Ramos (cell line): ENCODE results near the gene UGT1A3.

Experiments used
- in situ Hi-C: fragments of 300-500 bp; cut with MboI; formaldehyde crosslinking; loops from one replicate; pipeline ENCODE4 v1.14.3; 2022; ENCODE audit warnings: low sequenced_read_pairs; ENCODE audit not compliant: unreplicated experiment

UGT1A3 gene

DNA sequence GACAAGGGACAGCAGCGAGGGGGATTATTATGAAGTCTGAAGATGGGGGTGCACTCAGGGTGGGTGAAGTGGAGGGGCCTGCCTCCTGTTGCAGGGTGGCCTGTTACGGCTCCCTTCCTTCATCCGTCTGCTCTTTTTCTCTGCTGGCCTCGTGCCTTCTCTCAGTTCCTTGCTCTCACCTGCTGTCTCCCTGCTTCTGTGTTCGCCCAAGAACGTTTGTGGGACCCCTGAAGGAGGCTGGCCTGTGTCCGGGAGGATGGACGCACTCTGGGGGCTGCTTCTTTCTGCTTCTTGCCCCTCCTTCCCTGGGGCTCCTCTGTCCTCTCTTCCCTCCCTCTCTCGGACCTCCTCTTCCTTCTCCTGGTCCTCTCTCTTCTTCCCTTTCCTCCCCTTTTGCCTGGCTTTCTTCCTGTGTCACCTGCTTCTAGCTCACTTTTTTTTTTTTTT, 63.1 kb downstream of the UGT1A3 start:
- in situ Hi-C loops = no loop called here

DNA sequence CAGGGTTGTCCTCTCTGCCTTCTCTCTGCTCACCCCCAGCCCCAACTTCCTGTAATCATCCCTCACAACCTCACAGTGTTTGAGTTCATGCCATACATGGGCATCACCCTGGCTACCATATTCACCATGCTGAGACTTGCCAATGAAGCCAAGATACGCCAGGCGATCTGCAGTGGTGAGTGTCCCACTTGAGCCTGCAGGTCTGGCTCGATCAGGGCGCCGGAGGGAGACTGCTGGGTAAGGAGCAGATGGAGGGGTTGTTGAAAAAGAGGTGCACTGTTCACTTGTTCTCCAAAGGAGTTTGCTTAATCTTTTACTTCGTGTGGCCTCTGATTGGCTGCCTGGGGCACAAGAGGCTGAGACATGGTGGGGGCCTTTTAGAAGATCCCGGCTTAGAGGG, 63.9 kb downstream of the UGT1A3 start:
- in situ Hi-C loops = no loop called here

DNA sequence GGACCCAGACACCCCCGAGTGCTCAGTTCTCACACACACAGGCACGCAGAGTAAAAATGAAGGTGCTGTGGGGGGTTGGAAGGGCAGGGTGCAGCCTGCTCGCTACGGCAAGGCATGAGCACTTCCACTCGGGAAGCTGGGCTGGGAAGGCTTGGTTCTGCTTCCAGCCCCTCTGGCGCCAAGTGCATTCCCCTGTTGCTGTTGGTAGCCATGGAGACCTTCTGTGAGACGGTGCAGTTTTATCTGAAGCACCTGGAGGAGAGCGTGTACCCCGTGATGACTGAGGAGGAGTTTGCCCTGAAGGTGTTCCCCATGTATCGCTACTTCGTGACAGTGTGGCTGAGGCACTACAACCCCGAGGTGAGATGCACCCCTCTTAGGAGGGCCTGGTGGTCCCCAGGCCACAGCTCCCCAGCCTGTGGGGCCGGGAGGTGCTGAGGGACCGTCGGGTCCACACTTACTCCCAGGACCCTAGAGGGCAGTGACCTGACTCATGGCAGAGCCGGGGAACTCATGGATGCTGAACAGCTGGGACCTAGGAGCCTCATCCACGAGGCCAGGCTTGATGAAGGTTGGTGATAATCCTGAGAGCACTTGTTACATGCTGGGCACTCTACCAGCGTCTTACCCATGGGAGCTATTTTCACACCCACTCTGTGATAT, 64.8 kb downstream of the UGT1A3 start:
- in situ Hi-C loops = no loop called here

DNA sequence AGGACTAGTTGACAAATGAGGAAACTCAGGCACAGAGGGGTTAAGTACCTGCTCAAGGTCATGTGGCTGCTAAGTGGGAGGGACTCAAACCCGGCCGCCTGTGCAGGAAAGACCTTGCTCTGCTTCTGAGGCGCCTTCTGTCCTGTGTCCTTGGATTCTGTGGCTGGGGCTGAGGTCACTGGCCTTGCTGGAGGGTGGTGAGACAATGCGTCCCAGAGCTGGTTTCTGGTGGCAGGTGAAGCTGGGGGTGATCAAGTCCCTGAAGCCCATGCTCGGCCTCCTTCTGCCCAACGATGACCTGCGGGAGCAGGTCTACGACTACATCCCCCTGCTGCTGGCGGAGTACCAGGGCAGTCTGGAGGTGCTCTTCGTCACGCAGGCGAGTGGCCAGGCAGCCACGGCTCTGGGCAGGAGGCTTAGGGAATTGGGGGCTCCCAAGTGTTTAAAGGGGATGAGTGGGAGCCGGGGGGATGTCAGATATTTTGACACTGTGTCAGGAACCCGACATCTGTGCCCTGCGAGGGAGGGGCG, 65.4 kb downstream of the UGT1A3 start:
- in situ Hi-C loops = no loop called here

DNA sequence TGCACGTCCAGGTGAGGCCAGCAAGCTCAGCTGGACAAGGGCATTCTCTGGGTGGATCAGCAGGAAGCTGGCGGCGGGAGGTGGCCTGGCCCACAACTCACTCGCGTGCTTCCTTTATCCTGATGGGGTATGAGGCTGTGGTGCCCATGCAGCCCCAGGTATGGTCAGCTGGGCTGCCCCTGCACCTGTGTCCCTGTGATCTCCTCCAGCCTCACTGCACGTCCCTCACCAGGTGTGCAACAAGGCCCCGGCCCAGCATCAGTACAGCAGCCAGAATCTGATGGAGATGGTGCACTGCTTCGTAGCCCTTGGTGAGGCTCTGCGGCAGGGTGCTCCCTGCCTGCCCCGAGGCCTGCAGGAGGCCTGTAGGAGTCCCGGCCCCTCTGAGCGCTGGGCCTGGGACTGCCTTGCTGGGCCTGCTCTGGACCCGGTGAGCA, 66.9 kb downstream of the UGT1A3 start:
- in situ Hi-C loops = no loop called here

DNA sequence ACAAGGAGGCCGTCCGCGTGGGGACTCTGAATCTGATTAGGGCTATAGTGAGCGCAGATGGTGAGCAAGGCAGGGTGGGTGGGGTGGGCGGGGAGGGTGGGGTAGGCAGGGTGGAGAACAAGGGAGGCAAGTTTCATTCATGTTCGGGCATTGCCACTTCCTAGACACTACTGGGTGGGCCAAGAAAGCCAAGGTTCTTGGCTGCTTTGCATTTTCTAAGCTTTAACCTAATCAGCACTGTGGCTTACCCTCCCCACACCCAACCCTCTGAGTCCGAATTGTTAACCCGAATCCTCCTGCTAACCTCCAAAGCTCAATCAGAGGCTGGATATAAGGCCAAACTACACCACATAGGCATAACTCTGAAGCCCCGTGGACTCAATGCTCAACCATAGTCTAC, 67.4 kb downstream of the UGT1A3 start:
- in situ Hi-C loops = no loop called here

DNA sequence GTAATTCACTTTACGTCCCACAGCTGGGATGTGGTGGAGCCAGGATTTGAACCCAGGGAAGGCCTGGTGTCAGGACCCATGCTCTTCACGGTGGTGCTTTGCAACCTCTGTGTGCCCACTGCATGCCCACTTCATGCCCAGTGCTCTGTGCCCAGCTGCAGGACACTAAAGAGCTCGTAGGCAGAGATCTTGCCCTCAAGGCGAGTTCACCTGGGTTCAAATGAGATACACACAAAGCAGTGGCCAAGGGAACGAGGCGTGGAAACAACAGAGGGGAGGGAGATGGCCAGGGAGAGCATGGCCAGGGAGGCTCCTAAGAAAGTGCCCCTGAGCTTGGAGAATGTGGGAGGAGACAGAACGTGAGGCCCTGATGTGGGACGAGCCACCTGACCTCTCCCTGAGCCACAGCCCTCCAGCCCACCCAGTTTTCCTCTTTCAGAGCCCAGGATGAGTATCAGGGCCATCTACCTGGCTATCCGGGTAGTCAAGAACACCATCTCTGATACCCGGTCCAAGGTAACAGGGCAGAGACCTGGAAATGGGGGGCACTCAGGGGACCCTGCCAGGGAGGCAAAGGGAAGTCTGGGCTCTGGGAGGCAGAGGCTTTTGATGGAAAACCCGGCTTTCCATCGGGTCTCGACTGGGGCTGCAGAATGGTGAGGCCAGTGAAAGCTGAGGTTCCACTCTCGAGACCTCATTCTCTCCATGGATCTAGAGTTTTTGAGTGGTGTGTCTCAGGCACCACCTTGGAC, 69.7 kb downstream of the UGT1A3 start:
- in situ Hi-C loops = no loop called here

DNA sequence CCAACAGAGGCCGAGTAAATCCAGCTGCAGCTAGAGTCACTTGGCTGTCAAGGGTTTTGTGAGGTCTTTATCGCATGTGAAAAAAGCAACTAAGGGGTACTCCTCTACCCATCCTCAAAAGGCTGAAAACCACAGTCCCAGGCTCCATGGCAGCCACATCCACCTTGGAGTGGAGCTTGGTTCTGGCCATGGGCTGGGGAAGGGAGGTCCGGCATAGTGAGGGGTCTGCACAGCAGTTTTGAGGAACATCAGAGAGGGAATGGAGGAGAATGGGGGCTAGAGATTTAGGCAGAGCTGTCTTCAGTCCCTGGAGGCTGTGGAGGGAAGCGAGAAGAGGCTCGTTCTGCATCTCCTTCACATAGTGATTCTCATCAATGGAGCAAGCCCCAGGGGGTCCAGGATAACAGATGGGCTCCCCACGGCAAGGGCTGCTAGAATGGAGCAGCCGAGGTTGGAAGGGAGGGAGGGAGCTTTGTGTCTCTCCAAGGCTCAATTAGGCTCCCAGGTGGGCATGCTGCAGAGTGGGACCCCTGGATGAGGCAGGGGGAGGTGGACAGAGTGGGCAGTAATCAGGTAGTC, 70.3 kb downstream of the UGT1A3 start:
- in situ Hi-C loops = no loop called here

DNA sequence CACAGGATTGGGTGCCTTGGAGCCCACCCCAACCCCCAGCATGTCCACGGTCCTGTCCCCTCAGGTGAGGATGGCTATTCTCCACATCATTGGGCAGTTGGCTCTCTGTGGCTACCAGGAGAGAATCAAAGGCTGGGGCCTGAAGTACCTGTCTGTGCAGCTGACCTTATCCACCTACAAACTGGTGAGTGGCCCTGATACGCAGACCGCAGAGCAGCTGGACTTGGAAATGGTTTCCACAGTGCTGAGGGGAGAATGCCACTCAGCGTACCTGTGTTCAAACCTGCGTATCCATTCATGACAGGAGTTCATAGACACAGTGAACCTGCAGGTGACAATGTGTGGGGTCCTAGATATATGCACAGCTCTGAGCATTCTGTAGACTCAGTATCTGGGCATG, 70.9 kb downstream of the UGT1A3 start:
- in situ Hi-C loops = no loop called here

DNA sequence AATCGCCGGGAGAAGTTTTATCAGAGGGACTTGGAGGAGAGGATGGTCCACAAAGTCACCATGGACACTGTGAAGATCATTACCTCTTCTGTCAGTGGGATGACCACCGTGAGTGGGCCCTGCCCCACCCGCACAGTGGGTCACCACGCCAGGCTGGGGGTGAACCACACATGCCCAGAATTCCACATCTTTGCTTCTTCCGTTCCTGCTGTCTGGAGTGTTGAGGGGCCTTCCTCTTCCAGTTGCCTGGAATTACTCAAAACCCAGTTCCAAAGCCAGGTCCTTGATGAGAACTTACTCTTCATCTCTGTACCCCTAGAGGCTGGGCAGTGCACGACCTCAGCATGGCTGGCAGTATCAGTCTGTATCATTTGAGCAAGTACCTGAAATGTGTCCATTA, 71.4 kb downstream of the UGT1A3 start:
- in situ Hi-C loops = no loop called here

DNA sequence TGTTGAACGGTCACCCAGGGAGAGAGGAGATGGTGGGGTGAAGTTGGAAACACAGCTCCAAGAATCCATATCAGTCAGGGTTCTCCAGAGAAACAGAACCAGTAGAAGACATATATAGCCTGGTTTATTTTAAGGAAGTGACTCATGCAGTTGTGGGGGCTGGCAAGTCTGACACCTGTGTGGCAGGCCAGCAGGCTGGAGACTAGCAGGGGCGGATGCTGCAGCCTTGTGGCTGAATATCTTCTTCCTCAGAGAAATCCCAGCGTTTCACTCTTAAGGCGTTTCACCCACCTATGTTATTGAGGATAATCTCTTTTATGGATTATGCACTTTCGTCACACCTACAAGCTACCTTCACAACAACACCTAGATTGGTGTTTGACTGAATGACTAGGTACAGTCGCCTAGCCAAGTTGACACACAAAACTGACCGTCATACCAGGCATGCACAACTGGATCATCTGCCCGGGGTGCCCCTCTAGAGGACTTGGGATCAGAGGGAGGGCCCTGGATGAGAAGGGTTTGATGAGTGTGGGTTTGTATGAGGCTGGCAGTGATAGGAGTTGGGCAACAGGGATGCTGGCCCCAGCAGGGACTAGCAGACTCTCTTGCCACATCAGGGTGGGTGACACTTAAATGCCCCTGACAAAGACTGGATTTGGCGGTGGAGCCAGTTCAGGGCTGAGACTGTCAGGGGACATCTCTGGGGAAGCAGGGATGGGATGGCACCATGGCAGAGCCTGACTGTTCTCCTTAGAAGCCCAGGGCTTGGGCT, 72.7 kb downstream of the UGT1A3 start:
- in situ Hi-C loops = no loop called here

DNA sequence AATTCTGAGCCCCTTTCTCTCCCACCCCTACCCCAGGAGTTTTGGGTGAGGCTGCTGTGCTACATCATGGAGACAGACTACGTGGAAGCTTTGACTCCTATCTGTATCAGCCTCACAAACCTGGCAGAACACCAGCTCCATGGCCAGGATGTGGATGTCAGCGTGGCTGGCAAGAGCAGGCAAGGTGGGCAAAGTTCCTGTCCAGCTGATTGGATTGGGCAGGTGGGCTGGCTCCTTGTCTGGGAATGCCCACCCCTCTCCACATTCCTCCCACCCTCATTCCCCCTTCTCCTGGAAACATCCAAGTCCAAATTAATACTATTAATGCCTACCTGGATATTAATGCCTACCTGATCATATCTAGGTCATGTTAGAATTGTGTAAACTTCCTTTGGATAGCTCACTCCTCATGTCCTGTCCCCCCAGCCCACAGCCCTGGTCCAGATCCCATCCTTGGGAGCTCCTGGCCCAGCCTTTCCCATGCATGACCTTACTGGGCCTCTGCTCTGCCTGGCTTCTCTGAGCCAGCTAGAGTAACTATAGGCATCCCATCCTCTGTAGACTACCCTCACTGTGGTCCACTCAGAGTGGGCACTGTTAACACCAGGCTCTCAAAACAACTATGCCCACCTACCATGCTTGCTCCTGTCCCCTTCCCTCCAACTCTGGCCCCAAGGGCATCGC, 73.4 kb downstream of the UGT1A3 start:
- in situ Hi-C loops = no loop called here

DNA sequence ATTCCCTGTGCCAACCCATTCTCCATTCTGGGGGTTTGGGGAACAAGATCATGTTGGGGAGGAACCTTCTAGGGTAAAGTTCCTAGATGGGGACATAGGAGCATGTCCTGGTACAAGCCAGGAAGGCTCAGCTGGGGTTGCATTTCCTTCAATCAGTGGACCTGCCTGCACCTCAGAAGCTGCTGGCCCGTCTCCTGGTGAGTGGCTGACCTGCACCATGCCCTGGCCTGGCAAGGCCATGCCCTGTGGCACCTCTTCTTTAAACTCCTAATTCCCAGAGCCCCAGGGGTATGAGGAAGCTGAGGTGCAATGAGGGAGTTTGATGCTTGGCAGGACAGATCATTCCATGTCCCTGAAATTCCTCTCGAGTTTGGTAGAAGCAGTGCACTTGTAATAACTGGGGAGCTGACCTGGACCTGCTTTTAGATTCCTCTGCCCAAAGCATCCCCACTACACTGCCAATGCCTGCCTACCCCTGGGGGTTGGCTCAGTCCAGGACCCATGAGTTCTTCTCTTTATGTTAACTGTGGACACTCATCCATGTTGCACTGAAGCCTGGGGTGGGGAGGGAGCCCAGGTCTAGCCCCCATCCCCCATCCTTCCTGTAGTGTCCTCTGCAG, 74.6 kb downstream of the UGT1A3 start:
- in situ Hi-C loops = no loop called here

DNA sequence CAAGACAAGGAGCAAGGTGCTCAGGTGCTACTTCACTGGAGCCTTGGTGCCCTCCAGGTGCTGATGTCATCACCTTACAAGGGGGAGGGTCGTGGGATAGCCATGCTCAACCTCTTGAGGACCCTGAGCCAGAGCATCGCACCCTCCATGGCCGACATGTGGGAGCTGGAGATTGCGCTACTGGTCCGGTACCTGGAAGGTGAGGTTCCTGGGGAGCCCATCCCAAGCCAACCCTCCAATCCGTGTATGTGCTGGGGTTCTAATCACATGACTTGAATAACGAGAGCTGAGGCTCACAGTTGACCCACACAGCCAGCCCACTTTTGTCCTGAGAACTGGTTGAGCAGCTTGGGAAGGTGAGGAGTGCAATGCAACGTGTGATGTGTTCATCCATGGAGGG, 75.2 kb downstream of the UGT1A3 start:
- in situ Hi-C loops = no loop called here

DNA sequence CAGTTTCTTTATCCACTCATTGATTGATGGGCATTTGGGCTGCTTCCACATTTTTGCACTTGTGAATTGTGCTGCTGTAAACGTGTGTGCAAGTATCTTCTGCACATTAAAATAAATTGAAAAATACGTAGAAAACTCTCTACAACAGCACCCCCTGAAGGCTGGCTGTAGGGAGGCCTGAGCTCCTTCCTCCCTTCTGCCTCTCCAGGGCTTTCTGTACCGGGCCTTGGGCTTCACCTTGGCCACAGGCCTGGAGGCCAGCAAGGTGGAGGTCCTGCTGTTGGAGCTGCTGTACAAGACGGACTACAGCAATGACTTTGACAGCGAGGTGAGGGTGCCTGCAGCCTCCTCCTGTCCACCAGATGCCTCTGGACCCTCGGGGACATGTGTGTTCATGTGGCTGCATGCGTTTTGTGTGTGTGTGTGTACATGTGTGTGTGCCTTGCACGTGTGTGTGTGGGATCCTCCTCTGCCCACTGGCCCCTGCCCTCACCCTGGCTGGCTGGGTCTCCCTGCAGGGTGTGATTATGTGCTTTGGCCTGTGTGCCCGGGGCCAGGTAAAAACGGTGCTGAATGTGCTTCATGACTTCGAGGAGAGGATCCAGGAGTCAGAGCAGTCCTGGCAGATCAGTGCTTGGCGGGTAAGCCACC, 78.5 kb downstream of the UGT1A3 start:
- in situ Hi-C loops = no loop called here

DNA sequence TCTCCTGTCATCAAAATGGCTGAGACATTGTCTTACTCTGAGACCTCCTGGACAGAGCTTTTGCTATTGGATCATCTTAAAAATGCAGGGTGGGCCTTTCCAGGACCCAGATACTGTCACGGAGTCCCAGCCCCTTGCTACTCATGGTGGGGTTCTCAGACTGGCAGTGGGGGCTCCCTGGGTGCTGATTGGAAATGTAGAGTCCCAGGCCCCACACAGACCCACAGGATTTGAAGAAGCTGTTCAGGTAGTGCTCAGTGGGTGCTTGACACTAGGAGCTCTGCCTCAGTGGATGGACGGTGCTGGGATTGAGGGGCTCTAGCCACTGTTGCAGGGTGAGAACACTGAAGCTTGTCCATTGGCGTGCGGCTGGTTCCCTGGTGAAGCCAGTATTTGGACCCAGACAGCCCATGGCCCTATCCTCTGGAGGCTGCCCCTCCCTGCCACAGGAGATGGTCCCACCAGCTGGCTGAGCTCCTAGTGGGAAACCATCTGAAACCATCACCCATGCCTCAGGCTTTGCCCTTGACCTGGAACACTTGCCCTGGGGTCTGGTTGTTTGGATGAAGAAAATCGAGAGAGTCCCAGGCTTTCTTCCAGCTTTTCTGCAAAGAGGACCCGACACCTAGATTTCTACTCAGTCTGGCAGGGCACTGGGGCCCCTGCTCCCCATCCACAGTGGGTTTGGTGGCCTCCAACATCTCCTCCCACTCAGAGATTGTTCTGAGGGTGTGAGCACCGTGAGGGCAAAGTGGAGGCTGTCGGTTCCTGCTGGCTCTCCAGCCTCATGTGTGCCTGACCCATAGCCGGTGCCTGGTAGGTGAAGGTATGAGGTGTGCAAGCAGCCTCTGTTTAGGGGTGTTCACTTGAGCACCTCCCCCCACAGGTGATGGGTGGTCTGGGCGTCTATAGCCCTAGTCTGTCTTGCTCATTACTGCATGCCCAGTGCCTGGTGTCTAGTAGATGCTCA, 79.4 kb downstream of the UGT1A3 start:
- in situ Hi-C loops = no loop called here

DNA sequence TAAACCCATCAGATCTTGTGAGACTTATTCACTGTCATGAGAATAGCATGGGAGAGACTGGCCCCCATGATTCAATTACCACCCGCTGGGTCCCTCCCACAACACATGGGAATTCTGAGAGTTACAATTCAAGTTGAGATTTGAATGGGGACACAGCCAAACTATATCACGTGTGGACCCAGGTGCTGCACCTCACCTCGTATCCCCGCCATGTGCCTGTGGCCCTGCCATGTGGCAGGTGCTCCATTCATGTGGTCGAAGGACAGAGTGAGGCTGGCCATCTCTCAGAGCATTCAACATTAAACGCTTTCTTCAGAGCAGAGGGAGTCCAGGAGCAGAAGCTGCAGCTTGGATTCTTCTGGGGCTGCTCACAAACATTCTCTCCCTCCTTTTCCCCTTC, 81.5 kb downstream of the UGT1A3 start:
- in situ Hi-C loops = no loop called here

DNA sequence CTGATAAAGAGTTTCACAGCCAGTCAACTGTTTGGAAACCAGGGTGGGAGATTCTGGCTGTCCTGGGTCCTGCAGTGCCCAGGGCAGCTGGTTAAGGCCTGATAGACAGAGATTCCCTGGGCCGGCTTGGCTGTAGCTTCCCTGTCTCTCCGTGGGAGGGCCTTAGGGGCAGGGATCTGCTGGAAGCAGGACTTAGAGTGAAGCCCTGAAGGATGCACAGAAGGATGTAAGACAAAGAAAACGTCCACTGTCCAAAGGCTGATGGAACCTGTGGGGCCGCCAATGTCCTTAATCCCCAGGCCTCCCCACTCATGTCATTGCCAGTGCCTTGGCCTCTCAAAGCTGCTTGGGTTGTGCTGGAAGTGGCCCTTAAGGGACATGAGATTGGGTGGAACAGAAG, 82.2 kb downstream of the UGT1A3 start:
- in situ Hi-C loops = no loop called here
